ENCODE results near the gene TNIP3. TPM values are rescaled to one million over a fixed set of nuclear protein-coding genes. Genes with fewer than 3 reads are reported as not detected.

Gene TNIP3
- total RNA-seq, 3 donors from 2014 or later = 0.73 TPM; not detected in 2

DNA sequence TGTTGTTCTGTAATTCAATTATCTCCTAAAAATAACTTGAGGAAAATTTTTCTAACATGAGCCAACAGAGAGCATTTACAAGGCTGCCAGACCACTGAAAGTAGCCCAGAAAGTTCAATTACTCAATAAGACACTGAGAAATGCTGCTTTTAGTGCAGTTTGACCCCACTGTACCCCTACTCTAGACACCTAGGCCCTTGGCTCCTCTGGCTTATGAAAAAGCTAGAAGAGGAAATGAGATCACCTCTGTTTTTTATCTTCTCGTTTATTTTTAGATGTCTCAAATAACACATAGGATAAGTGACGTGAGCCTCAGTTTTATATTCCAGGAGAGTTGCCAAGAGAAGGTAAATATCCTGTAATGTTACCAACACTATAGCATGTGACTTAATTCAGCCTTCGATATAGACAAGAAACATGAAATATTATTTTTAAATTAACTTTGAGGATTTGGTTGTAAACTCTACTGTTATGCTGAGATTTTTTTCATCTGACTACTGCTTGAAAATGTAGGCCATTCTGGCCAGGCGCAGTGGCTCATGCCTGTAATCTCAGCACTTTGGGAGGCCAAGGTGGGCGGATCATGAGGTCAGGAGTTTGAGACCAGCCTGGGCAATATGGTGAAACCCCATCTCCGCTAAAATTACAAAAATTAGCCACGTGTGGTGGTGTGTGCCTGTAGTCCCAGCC, 24.4 kb downstream of the TNIP3 start:
- no peaks in the 10 kb centered on the region for H3K27me3 ChIP-seq
- no peaks in the 10 kb centered on the region for H3K4me1 ChIP-seq
- H3K4me3 ChIP-seq = no peak overlapping the region
- no peak overlapping the region for H3K27ac ChIP-seq
- no peak for DNase-seq (ENCODE audit: low spot score in 2 of 2)
- no peak for TF ChIP-seq CTCF (IDR thresholded peaks at IDR 0.05)
- no peak for TF ChIP-seq POLR2AphosphoS5 (IDR thresholded peaks at IDR 0.05)
- no peak for TF ChIP-seq POLR2A (IDR thresholded peaks at IDR 0.05)
- no peaks in the 10 kb centered on the region for H3K36me3 ChIP-seq
- intact Hi-C loops (cut with DNase I; ENCODE audit: low total_unique reads) = no loop called here
- no peaks in the 10 kb centered on the region for H3K9me3 ChIP-seq

- H3K4me1 ChIP-seq = no peaks in the 10 kb centered on the region
- intact Hi-C loops (cut with DNase I; ENCODE audit: low total_unique reads) = no loop called here
- H3K4me3 ChIP-seq = no peak overlapping the region
- no peaks in the 10 kb centered on the region for H3K9me3 ChIP-seq
- TF ChIP-seq POLR2A (IDR thresholded peaks at IDR 0.05) = no peak
- TF ChIP-seq CTCF (IDR thresholded peaks at IDR 0.05) = no peak
- TF ChIP-seq POLR2AphosphoS5 (IDR thresholded peaks at IDR 0.05) = no peak
- no peaks in the 10 kb centered on the region for H3K36me3 ChIP-seq
- H3K27me3 ChIP-seq = no peaks in the 10 kb centered on the region
- H3K27ac ChIP-seq = no peak overlapping the region
- DNase-seq (ENCODE audit: low spot score in 2 of 2) = no peak
Measured at GRCh38 chr4:121138039-121138825, 25.9 kb downstream of the TNIP3 start.

DNA sequence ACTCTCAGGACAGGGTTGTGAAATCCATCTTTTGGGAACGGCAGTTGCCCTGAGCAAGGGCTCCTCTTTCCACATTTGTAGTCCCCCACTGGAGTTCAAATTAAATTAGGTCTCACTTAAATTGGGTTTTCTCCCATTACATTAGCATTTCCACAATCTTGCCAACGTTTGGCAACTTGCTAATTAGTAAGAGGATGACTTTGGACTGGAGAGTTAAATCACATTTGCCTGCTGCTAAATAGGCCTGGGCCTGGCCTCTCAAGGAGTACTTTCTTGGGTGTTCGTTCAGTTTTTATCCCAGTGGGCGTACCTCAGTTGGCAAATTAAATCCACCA, 33.8 kb downstream of the TNIP3 start:
- Histone ChIP-seq H3K4me1 (no peaks in the 10 kb centered on the region), H3K36me3 (no peaks in the 10 kb centered on the region), H3K9me3 (no peaks in the 10 kb centered on the region), H3K27me3 (no peaks in the 10 kb centered on the region), H3K27ac (no peak overlapping the region), H3K4me3 (no peak overlapping the region)
- no peak for DNase-seq (ENCODE audit: low spot score in 2 of 2)
- TF ChIP-seq POLR2AphosphoS5 (IDR thresholded peaks at IDR 0.05) (no peak), CTCF (IDR thresholded peaks at IDR 0.05) (no peak), POLR2A (IDR thresholded peaks at IDR 0.05) (no peak)
- intact Hi-C loops (cut with DNase I; ENCODE audit: low total_unique reads) = no loop called here

DNA sequence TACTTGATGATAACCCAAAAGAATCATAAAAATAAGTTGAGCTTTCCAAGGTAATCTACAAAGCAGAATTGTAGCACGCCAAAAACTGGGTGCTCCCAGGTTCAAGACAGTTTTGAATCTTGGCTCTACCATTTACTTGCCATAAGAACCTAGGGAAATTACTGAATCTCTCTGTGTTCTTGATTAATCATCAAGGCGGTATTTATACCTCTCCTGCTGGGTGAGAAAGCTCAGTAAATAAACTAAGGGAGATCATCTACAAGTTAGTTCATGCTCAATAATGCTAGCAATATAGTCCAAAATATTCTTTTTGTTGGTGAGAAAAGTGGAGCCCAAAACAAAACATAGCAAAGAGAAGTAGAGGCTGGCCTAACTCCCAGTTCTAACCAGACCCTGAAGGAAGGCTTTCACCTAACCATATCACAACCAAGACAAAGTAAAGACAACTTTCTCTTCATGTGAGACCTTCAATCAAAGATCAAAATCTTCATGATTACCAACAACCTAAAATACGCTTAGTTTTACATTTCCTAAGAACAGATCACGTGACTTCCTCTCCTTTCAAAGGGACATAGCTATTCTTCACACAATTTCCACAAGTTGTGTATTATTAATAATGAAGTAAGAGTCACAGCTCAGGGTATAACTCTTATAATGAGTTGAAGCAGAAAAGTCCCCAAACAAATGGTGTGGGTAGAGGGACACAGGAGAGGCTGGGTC, 34.4 kb downstream of the TNIP3 start:
- DNase-seq (ENCODE audit: low spot score in 2 of 2) = no peak
- H3K36me3 ChIP-seq = no peaks in the 10 kb centered on the region
- H3K4me3 ChIP-seq = no peak overlapping the region
- H3K4me1 ChIP-seq = no peaks in the 10 kb centered on the region
- H3K27me3 ChIP-seq = no peaks in the 10 kb centered on the region
- no peak overlapping the region for H3K27ac ChIP-seq
- intact Hi-C loops (cut with DNase I; ENCODE audit: low total_unique reads) = loop anchor here (5.0 kb wide), 1 partner anchor 673 kb away; the partner anchor contains the start of gene EXOSC9
- H3K9me3 ChIP-seq = no peaks in the 10 kb centered on the region
- TF ChIP-seq CTCF (IDR thresholded peaks at IDR 0.05) = no peak
- TF ChIP-seq POLR2A (IDR thresholded peaks at IDR 0.05) = no peak
- no peak for TF ChIP-seq POLR2AphosphoS5 (IDR thresholded peaks at IDR 0.05)
